Measurements from ENCODE around the gene MEIS1.

MEIS1 gene

GRCh38 chr2:66571918-66572317 lies 137.0 kb downstream of the MEIS1 start:
- no peak for DNase-seq

DNA sequence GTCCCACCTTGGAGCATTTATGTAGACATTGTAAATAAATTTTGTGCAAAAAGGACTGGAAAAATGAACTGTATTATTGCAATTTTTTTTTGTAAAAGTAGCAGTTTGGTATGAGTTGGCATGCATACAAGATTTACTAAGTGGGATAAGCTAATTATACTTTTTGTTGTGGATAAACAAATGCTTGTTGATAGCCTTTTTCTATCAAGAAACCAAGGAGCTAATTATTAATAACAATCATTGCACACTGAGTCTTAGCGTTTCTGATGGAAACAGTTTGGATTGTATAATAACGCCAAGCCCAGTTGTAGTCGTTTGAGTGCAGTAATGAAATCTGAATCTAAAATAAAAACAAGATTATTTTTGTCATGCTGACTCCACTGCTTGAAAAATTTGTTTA lies 137.5 kb downstream of the MEIS1 start:
- DNase-seq, result no peak

DNA sequence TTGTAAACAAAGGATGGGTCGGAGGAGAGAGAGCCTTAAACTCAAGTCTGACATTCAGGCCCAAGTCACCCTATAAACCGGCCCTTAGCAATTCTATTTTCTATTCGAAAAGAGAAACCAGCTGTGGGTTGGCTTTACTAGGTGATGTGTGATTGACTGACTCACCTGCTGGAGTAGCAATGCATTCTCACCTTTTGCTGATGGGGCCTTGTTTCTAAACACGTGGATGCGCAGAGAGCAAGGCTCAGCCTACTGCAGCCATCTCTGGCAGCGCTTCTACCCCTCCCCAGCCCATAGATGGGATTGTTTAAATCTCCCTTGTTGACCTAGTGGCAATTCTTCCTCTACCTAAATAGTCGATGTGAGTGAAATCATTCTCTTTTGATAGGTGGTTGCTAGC lies 138.5 kb downstream of the MEIS1 start:
- no peak for DNase-seq

DNA sequence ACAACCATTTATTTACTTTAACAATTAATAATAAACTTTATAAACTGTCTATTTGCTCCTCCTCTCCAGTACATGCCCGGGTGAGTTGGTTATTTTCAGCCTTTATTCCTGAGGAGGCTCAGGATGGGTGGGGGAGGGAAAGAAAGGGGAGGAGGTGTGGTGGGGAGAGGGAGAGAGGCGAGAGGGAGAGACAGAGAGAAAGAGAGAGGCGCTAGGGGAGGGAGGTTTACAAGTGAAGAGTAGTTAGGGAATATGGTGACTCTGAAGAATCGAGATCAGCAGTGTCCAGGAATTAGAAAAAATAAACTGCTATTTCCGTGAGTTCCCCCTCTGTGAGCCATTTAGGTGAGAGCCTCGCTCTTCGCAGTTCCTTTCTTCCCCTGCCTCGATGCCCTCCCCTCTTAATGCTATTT lies 138.9 kb downstream of the MEIS1 start:
- DNase-seq, result no peak

GRCh38 chr2:66574701-66575624 lies 140.0 kb downstream of the MEIS1 start:
- DNase-seq, result no peak

DNA sequence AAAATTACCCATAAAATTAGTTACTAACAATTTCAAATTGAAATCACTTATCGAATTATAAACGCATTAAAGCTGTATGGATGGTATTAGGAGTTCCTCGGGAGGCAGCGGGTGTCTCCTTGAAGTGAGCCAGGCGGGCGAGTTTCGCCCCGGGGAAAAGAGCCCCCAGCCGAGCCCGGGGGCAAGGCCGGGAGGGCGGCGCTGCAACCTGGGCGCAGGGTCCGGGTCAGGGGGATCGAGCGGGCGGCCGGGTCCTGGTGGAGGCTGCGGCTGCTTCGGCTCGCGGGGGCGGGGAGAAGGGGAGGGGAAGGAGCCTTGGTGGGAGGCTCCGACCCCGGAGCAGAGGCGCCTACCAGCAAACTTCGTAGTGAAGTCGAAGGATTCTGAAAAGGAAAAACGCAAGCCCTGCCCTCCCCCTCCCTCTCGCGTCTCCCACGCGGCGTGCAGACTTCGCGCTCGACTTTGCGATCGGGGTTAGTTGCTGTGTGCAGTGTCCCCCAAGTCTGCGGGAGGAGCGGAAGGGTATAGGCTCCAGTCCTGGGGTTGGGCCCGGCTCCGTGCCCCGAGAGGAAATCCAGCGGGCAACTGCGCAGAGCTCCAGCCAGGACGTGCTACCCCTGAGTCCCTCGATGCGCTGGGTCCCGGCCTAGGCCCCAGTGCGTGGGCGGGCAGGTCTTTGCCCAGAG lies 140.8 kb downstream of the MEIS1 start:
- no peak for DNase-seq

DNA sequence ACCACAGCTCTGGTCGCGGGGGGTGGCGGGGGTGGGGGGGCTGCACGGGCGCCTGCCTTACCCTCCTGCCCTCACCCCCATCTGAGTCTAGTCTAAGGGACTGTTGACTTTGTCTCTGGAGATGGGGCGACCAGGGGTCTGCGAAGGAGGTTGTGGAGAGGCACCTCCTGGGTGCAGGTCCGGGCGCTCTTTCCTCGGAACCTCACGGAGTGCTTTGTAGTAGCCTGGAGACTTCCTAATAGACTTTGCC lies 141.3 kb downstream of the MEIS1 start:
- DNase-seq, result no peak

- DNase-seq, result no peak
Measured at GRCh38 chr2:66576561-66577320, 141.8 kb downstream of the MEIS1 start.

- DNase-seq, result no peak
Measured at GRCh38 chr2:66577321-66578053, 142.6 kb downstream of the MEIS1 start.

GRCh38 chr2:66578054-66578686 lies 143.2 kb downstream of the MEIS1 start:
- DNase-seq, result no peak

GRCh38 chr2:66578687-66579106 lies 143.8 kb downstream of the MEIS1 start:
- no peak for DNase-seq

DNA sequence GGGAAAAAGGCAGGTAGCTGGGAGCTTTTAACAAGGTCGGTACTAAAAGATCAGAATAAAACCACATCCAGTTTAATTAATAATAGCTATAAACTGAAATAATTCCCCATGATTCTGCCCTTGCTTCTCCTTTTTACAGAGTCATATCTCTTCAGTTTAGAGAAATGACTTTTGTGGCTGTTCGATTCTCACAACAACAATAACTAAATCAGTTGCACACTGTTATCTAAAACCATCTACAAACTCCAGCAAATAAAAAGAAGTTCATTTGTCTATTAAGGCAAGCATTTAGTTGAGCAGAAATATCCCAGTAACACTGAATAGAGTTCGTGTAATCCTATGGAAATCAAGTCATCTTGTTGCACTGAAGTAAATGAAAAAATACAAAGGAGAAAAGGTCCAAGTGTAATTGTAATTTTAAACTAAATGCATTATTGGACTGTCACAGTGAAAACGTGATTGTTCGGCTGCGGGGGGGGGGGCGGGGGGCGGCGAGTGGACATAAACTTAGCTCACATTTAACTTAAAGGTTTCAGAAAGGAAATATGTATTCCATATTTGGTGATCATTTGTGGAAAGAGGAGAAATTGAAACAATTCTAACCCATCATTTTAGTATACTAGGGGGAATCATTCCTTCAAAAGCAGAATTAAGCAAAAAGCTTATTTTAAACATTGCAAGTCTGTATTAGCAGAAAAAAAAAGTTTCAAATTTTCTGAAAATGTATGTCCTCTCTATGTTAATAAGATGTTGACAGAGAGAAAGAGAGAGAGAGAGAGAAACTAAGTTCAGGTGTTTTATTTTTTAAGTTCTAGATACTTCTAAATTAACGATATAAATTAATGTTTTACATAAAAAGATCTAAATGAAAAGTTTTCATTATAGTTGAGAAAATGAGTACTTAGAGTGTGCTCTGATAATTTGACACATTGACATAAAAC lies 144.5 kb downstream of the MEIS1 start:
- no peak for DNase-seq

GRCh38 chr2:66580166-66581049 lies 145.5 kb downstream of the MEIS1 start:
- no peak for DNase-seq

- DNase-seq, result no peak
Measured at GRCh38 chr2:66581339-66582103, 146.6 kb downstream of the MEIS1 start.

DNA sequence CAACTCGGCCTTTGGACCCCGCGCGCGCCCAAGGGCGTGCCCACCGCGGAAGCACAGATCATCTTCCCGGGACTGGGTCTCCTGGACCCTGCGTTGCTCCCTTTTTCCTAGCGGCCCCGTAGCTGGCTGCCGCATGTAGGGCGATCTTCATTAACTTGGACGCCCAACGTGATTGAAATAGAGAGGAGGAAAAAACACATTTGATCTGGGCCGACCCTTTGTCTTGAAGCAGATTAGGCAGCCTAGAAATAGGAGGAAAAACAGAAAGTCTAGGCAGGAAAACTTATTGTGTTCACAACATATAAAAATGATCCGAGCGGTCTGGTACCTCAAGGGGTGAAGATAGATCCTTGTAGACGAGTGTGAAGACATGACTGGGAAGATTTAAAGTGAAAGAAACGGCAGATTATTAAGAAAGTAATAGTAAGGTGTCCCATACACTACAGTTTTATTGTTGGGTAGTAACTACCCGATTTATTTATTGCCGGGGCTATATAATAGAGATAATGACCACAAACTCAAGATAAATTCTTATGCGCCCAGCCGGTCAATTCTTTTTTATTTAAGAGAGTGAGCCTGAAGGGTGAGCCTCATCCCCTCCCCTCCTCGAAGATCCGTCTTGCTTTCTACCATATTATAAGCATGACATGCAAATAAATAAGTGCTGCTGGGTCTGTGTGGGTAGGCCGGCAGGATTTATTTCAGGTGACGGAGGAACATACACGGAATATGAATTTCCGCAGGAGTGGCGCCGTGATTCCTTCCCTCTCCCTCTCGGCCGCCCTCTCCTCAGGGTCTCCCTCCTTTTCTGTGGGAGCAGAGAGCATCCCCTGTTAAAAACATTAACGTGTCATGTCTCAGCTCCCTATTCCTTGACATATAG lies 147.4 kb downstream of the MEIS1 start:
- DNase-seq, result no peak

DNA sequence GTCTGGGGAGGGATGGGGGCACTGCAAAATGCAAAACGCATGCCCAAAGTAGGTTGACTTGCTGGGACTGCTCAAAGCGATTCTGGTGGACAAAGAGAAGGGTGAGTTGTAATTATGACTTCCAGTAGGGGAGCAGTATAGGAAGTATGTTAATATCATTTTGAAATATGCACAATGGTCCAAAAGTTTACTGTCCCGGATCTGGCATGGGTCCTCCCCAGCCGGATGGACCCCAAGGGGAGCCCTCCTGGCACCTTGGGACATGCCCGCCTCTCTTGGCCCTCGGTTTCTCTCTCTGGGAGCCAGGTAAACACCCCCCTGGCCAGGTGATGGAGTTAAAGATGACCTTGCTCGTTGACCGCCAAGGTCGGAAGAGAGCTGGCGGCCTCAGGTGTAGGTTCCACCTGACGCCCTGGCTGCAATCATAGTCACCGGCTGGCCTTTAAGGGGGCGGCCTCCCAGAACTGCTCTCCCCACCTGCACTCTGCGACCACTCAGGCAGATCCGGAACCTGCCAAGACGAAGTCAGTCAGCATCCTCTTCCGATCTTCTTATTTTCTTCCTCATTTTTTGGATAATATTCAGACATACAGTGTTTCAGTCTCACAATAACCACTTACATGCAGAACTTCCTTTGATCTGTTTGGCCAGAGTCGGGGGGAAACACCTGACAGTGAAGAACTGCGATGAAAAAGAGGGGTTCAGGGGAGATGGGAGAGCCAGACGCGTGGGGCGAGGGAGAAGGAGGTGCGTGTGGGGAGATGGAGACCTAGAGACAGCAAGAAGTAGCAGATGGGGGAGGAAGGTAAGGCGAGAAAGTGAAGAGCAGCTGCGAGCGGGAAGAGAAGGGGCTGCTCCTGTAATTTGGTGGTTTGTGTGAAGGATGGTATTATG lies 148.3 kb downstream of the MEIS1 start:
- DNase-seq, result no peak

GRCh38 chr2:66583881-66584280 lies 149.0 kb downstream of the MEIS1 start:
- no peak for DNase-seq
